ENCODE data around the gene GNA15. TPM values are rescaled to one million over a fixed set of nuclear protein-coding genes. Genes with fewer than 3 reads are reported as not detected.

GNA15 gene
- total RNA-seq, 4 donors from 2014 or later = 1.2 to 9.3 (median 5.7) TPM

GRCh38 chr19:3122512-3122870 is 13.3 kb upstream of the GNA15 start:
- H3K27me3 ChIP-seq = no peaks in the 10 kb centered on the region
- TF ChIP-seq, protein P1, sequence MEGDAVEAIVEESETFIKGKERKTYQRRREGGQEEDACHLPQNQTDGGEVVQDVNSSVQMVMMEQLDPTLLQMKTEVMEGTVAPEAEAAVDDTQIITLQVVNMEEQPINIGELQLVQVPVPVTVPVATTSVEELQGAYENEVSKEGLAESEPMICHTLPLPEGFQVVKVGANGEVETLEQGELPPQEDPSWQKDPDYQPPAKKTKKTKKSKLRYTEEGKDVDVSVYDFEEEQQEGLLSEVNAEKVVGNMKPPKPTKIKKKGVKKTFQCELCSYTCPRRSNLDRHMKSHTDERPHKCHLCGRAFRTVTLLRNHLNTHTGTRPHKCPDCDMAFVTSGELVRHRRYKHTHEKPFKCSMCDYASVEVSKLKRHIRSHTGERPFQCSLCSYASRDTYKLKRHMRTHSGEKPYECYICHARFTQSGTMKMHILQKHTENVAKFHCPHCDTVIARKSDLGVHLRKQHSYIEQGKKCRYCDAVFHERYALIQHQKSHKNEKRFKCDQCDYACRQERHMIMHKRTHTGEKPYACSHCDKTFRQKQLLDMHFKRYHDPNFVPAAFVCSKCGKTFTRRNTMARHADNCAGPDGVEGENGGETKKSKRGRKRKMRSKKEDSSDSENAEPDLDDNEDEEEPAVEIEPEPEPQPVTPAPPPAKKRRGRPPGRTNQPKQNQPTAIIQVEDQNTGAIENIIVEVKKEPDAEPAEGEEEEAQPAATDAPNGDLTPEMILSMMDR (IDR thresholded peaks at IDR 0.05) = no peak
- TF ChIP-seq POLR2A (IDR thresholded peaks at IDR 0.05) = no peak
- no peak for TF ChIP-seq EP300 (IDR thresholded peaks at IDR 0.05)
- no peak for TF ChIP-seq POLR2AphosphoS5 (IDR thresholded peaks at IDR 0.05)
- no peak overlapping the region for H3K27ac ChIP-seq
- no peaks in the 10 kb centered on the region for H3K9me3 ChIP-seq
- no peaks in the 10 kb centered on the region for H3K4me1 ChIP-seq
- no CpG with 5 or more reads among the region's 22 CpGs for WGBS, 2 donors (ENCODE audit: low coverage in 1 of 2)
- no peak for ATAC-seq
- no peak overlapping the region for H3K4me3 ChIP-seq
- peaks cover 0 to 59% of the 10 kb centered on the region in 2 donors for H3K36me3 ChIP-seq

GRCh38 chr19:3123088-3123721 is 12.6 kb upstream of the GNA15 start:
- 70 to 83% methylated on average over 2 to 8 of the region's 29 CpGs for WGBS, 2 donors (ENCODE audit: low coverage in 1 of 2)
- no peaks in the 10 kb centered on the region for H3K9me3 ChIP-seq
- TF ChIP-seq POLR2AphosphoS5 (IDR thresholded peaks at IDR 0.05) (no peak), EP300 (IDR thresholded peaks at IDR 0.05) (no peak), POLR2A (IDR thresholded peaks at IDR 0.05) (no peak)
- TF ChIP-seq, protein P1 (IDR thresholded peaks at IDR 0.05) = no peak

DNA sequence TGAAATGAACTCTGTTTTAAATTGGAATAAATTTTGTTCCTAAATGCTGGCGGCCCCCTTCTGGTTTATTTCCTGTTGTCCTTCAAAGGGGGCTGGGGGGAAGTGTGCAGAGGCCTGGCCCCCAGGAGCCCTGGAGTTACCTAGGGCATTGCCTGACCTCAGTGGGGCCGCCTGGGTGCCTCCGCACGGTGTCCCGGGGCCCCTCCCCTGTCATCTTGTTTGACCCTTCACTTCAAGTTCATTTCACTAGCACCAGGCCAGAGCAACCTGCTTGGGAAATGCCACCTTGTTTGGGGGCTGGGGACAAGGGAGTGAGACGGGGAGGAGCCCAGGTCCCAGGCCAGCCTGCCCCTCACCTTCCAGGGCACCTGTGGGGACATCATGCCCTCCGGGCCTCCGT is 11.9 kb upstream of the GNA15 start:
- H3K9me3 ChIP-seq = no peaks in the 10 kb centered on the region
- H3K4me3 ChIP-seq = no peak overlapping the region
- peaks cover 0 to 44% of the 10 kb centered on the region in 2 donors for H3K36me3 ChIP-seq
- no peak for ATAC-seq
- no peak for TF ChIP-seq POLR2A (IDR thresholded peaks at IDR 0.05)
- WGBS, 2 donors (ENCODE audit: low coverage in 1 of 2) = 29% methylated on average over 7 of the region's 8 CpGs; no CpG with 5 or more reads in 1 of the 2 donors
- H3K27ac ChIP-seq = no peak overlapping the region
- no peaks in the 10 kb centered on the region for H3K27me3 ChIP-seq
- no peaks in the 10 kb centered on the region for H3K4me1 ChIP-seq

More at GRCh38 chr19:3123088-3123721, 12.6 kb upstream of the GNA15 start:
- H3K4me3 ChIP-seq = no peak overlapping the region
- no peak overlapping the region for H3K27ac ChIP-seq
- H3K36me3 ChIP-seq = peaks cover 0 to 52% of the 10 kb centered on the region in 2 donors
- ATAC-seq = no peak
- no peaks in the 10 kb centered on the region for H3K27me3 ChIP-seq
- no peaks in the 10 kb centered on the region for H3K4me1 ChIP-seq

- WGBS, 2 donors (ENCODE audit: low coverage in 1 of 2) = 58 to 85% methylated on average over 2 to 4 of the region's 16 CpGs
- no peaks in the 10 kb centered on the region for H3K9me3 ChIP-seq
- no peak overlapping the region for H3K4me3 ChIP-seq
- no peak for ATAC-seq
- H3K27ac ChIP-seq = no peak overlapping the region
- TF ChIP-seq EP300 (IDR thresholded peaks at IDR 0.05) (no peak), POLR2AphosphoS5 (IDR thresholded peaks at IDR 0.05) (no peak), POLR2A (IDR thresholded peaks at IDR 0.05) (no peak)
- TF ChIP-seq, protein P1 (IDR thresholded peaks at IDR 0.05) = no peak
- peaks cover 0 to 38% of the 10 kb centered on the region in 2 donors for H3K36me3 ChIP-seq
- H3K4me1 ChIP-seq = no peaks in the 10 kb centered on the region
- no peaks in the 10 kb centered on the region for H3K27me3 ChIP-seq
Measured at GRCh38 chr19:3124630-3125029, 11.2 kb upstream of the GNA15 start.

DNA sequence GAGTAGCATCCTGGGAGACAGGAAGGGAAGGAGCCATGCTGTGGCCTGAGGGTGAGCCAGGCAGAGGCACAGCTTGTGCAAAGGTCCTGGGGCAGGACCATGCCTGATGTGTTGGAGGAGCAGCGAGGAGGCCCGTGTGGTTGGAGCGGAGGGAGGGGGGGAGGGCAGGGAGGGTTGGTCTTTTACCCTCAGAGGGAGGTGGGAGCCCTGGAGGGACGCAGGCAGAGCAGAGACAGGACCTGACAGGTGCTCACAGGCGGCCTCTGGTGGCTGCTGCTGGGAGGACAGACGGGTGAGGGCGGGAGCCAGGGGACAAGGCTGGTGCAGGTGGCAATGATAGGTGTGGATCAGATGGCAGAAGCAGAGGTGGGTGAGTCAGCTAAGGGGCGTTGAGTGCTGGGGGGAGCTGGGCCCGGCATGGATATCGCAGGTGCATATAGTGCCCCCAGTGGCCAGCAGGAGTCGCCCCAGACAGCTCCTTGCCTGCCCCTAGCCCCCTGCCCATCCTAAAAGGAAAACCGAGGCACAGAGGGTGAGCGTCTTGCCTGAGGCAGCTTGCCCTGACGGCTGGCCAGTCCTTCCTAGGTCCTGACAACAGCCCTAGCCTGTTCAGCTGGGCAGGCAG is 9.8 kb upstream of the GNA15 start:
- no peaks in the 10 kb centered on the region for H3K27me3 ChIP-seq
- H3K4me1 ChIP-seq = no peaks in the 10 kb centered on the region
- H3K9me3 ChIP-seq = no peaks in the 10 kb centered on the region
- H3K36me3 ChIP-seq = peaks cover 0 to 24% of the 10 kb centered on the region in 2 donors
- H3K27ac ChIP-seq = no peak overlapping the region
- ATAC-seq = peak; percentile 60
- H3K4me3 ChIP-seq = no peak overlapping the region
- WGBS, 2 donors (ENCODE audit: low coverage in 1 of 2) = 3 to 10% methylated on average over 8 to 12 of the region's 14 CpGs
- TF ChIP-seq POLR2AphosphoS5 (IDR thresholded peaks at IDR 0.05) (no peak), POLR2A (IDR thresholded peaks at IDR 0.05) (no peak), EP300 (IDR thresholded peaks at IDR 0.05) (no peak)
- TF ChIP-seq, protein P1 (IDR thresholded peaks at IDR 0.05) = peak in 3 of 4 experiments; percentile 48 to 82 (median 58)
